H9 (cell line): Measurements from ENCODE around the gene C1orf21. TPM values are rescaled to one million over a fixed set of nuclear protein-coding genes. Genes with fewer than 3 reads are reported as not detected.

Source experiments
- DNase-seq: peaks from one replicate; pipeline ENCODE4 v3.0.0-alpha.2; 2017
- H2AFZ ChIP-seq: one replicate; pipeline ENCODE4 v1.6.1; 2013; ENCODE audit warnings: mild to moderate bottlenecking, low read length, control low read depth, moderate library complexity
- H2AK5ac ChIP-seq: 2 replicates; pipeline ENCODE4 v1.6.1; 2013; ENCODE audit warnings: low read length, control low read depth, mixed read lengths; ENCODE audit not compliant: insufficient read length
- H2BK120ac ChIP-seq: one replicate; pipeline ENCODE4 v1.6.1; 2013; ENCODE audit warnings: low read depth, mild to moderate bottlenecking, low read length, control low read depth, inconsistent platforms; ENCODE audit not compliant: poor library complexity, severe bottlenecking
- H2BK12ac ChIP-seq: 2 replicates; pipeline ENCODE4 v1.6.1; 2013; ENCODE audit warnings: low read length, control low read depth, mixed read lengths, low read depth; ENCODE audit not compliant: insufficient read length
- H2BK15ac ChIP-seq: 2 replicates; pipeline ENCODE4 v1.6.1; 2013; ENCODE audit warnings: low read depth, low read length, control low read depth
- H2BK20ac ChIP-seq: one replicate; pipeline ENCODE4 v1.6.1; 2013; ENCODE audit warnings: low read depth, mild to moderate bottlenecking, low read length, control low read depth, inconsistent platforms; ENCODE audit not compliant: poor library complexity, severe bottlenecking
- H2BK5ac ChIP-seq: 2 replicates; pipeline ENCODE4 v1.6.1; 2013; ENCODE audit warnings: low read length, control low read depth, mixed read lengths; ENCODE audit not compliant: insufficient read length
- H3K14ac ChIP-seq: 2 replicates; pipeline ENCODE4 v1.6.1; 2013; ENCODE audit warnings: low read length, control low read depth; ENCODE audit not compliant: insufficient read depth
- H3K18ac ChIP-seq: 2 replicates; pipeline ENCODE4 v1.6.1; 2013; ENCODE audit warnings: low read depth, mild to moderate bottlenecking, mixed read lengths, low read length, control low read depth; ENCODE audit not compliant: insufficient read length
- H3K23ac ChIP-seq: 2 replicates; pipeline ENCODE4 v1.6.1; 2013; ENCODE audit warnings: low read length, control low read depth, mixed read lengths, low read depth; ENCODE audit not compliant: insufficient read length
- H3K23me2 ChIP-seq: 2 replicates; pipeline ENCODE4 v1.6.1; 2013; ENCODE audit warnings: low read depth, mild to moderate bottlenecking, mixed read lengths, low read length, control low read depth; ENCODE audit not compliant: insufficient read length, poor library complexity, severe bottlenecking
- H3K27ac ChIP-seq: 2 replicates; pipeline ENCODE4 v1.5.1; 2013; ENCODE audit warnings: low read length, control low read depth, mixed read lengths, low read depth; ENCODE audit not compliant: insufficient read length
- H3K27me3 ChIP-seq: 2 replicates; pipeline ENCODE4 v1.6.1; 2013; ENCODE audit warnings: low read length, control low read depth, inconsistent platforms; ENCODE audit not compliant: insufficient read depth
- H3K4ac ChIP-seq: 2 replicates; pipeline ENCODE4 v1.6.1; 2013; ENCODE audit warnings: low read depth, mild to moderate bottlenecking, control low read depth, inconsistent platforms, low read length, moderate library complexity
- H3K4me1 ChIP-seq: 2 replicates; pipeline ENCODE4 v1.6.1; 2013; ENCODE audit warnings: low read length, control low read depth, inconsistent platforms; ENCODE audit not compliant: insufficient read depth
- H3K4me2 ChIP-seq: 2 replicates; pipeline ENCODE4 v1.6.1; 2013; ENCODE audit warnings: low read length, control low read depth, mixed read lengths; ENCODE audit not compliant: insufficient read length, insufficient read depth
- H3K56ac ChIP-seq: 2 replicates; pipeline ENCODE4 v1.6.1; 2013; ENCODE audit warnings: low read depth, mild to moderate bottlenecking, mixed read lengths, low read length, control low read depth; ENCODE audit not compliant: insufficient read length
- H3K79me1 ChIP-seq: 2 replicates; pipeline ENCODE4 v1.6.1; 2013; ENCODE audit warnings: low read depth, mild to moderate bottlenecking, moderate library complexity, low read length, control low read depth, inconsistent platforms; ENCODE audit not compliant: insufficient read depth, poor library complexity, severe bottlenecking
- H3K79me2 ChIP-seq: 2 replicates; pipeline ENCODE4 v1.6.1; 2013; ENCODE audit warnings: low read length, control low read depth, inconsistent platforms; ENCODE audit not compliant: insufficient read depth
- H3K9ac ChIP-seq: 2 replicates; pipeline ENCODE4 v1.6.1; 2013; ENCODE audit warnings: low read length, control low read depth, mixed read lengths; ENCODE audit not compliant: insufficient read length; ENCODE audit errors: extremely low read depth
- H3K9me3 ChIP-seq: one replicate; pipeline ENCODE4 v1.6.1; 2013; ENCODE audit warnings: low read depth, low read length, inconsistent platforms; ENCODE audit not compliant: control insufficient read depth
- H3T11ph ChIP-seq: one replicate; pipeline ENCODE4 v1.6.1; 2013; ENCODE audit warnings: mild to moderate bottlenecking, low read length, control low read depth, inconsistent platforms
- H4K20me1 ChIP-seq: one replicate; pipeline ENCODE4 v1.6.1; 2013; ENCODE audit not compliant: control insufficient read depth, insufficient read length, insufficient read depth
- H4K5ac ChIP-seq: 2 replicates; pipeline ENCODE4 v1.6.1; 2013; ENCODE audit warnings: low read depth, mild to moderate bottlenecking, mixed read lengths, low read length, control low read depth; ENCODE audit not compliant: insufficient read length
- H4K8ac ChIP-seq: replicated peaks from 2 replicates; pipeline ENCODE4 v1.6.1; 2013; ENCODE audit warnings: low read length, control low read depth, mixed read lengths, low read depth; ENCODE audit not compliant: insufficient read length
- H4K91ac ChIP-seq: 2 replicates; pipeline ENCODE4 v1.6.1; 2013; ENCODE audit warnings: low read depth, mild to moderate bottlenecking, moderate library complexity, mixed read lengths, low read length, control low read depth; ENCODE audit not compliant: insufficient read length
- H3K27ac Mint-ChIP-seq, 3 experiments: 2 replicates in 2 of 3; 3 replicates in 1 of 3; pipeline ENCODE4 v1.8.0; 2020 to 2021; ENCODE audit warnings: mixed read lengths in 3 of 3, mild to moderate bottlenecking in 1 of 3, moderate library complexity in 1 of 3
- H3K27me3 Mint-ChIP-seq: 2 replicates; pipeline ENCODE4 v1.8.0; 2021; ENCODE audit warnings: low read depth, mild to moderate bottlenecking, moderate library complexity, mixed read lengths
- H3K36me3 Mint-ChIP-seq, 3 experiments: 2 replicates in 2 of 3; 3 replicates in 1 of 3; pipeline ENCODE4 v1.8.0; 2020 to 2021; ENCODE audit warnings: low read depth in 3 of 3, mixed read lengths in 3 of 3; ENCODE audit not compliant: insufficient read depth in 1 of 3
- H3K4me1 Mint-ChIP-seq, 2 experiments: 2 replicates each; pipeline ENCODE4 v1.8.0; 2020; ENCODE audit warnings: mixed read lengths in 2 of 2
- H3K4me3 Mint-ChIP-seq, 2 experiments: 2 replicates in 1 of 2; 3 replicates in 1 of 2; pipeline ENCODE4 v1.8.0; 2020 to 2021; ENCODE audit warnings: mild to moderate bottlenecking in 2 of 2, mixed read lengths in 2 of 2, moderate library complexity in 1 of 2
- H3K9me3 Mint-ChIP-seq, 2 experiments: 2 replicates in 1 of 2; 3 replicates in 1 of 2; pipeline ENCODE4 v1.8.0; 2020; ENCODE audit warnings: mild to moderate bottlenecking in 2 of 2, mixed read lengths in 2 of 2, moderate library complexity in 1 of 2
- CTCF ChIP-seq: fragments of 200-600 bp; sonication (generic); conservative IDR thresholded peaks from 3 replicates; pipeline ENCODE4 v1.8.0; 2021; ENCODE audit warnings: antibody characterized with exemption, mild to moderate bottlenecking
- WGBS: extraction: QIAGEN DNeasy Blood & Tissue Kit; methylation state at CpG from one replicate; pipeline ENCODE4 v1.1.7; 2013; ENCODE audit warnings: missing lambda C conversion rate, low lambda C conversion rate, mixed read lengths; ENCODE audit not compliant: insufficient read length; ENCODE audit errors: extremely low coverage; 5-methylcytosine and 5-hydroxymethylcytosine counted together
- total RNA-seq: library from RNA; stranded (reverse); gene quantifications from 2 replicates; pipeline ENCODE4 v1.2.1, GENCODE V29; 2021

Gene C1orf21
- total RNA-seq, 1 experiment from 2014 or later: 36.0 TPM

GRCh38 chr1:184456189-184456588 is 69.4 kb downstream of the C1orf21 start:
- Histone ChIP-seq H3K27ac (no peak overlapping the region), H3K27me3 (no peaks in the 10 kb centered on the region), H3K18ac (no peak overlapping the region), H3K79me1 (no peaks in the 10 kb centered on the region), H2AFZ (no peak overlapping the region), H3K9ac (no peak overlapping the region), H2BK15ac (no peak overlapping the region), H3K9me3 (no peaks in the 10 kb centered on the region), H3K23ac (no peak overlapping the region), H3K79me2 (no peaks in the 10 kb centered on the region), H3K23me2 (no peaks in the 10 kb centered on the region), H3K56ac (no peak overlapping the region), H3K4me1 (peaks cover 6% of the 10 kb centered on the region; the same call in 1 of the 2 replicates), H2BK5ac (no peak overlapping the region), H2BK20ac (no peak overlapping the region), H3K4me2 (no peak overlapping the region), H4K8ac (no peak overlapping the region), H2BK12ac (no peak overlapping the region), H2BK120ac (no peak overlapping the region), H4K5ac (no peak overlapping the region), H2AK5ac (no peak overlapping the region), H3K4ac (no peak overlapping the region), H3T11ph (no peak overlapping the region), H4K91ac (no peak overlapping the region), H4K20me1 (no peaks in the 10 kb centered on the region), H3K14ac (no peak overlapping the region)
- WGBS: no CpG with 5 or more reads among the region's 3 CpGs
- Mint-ChIP-seq H3K27ac (no peak overlapping the region), H3K4me3 (no peak overlapping the region), H3K36me3 (peaks cover 5 to 9% (median 5%) of the 10 kb centered on the region in 3 experiments; a peak in 6 of 7 replicates), H3K4me1 (peaks cover 63 to 85% of the 10 kb centered on the region in 2 experiments), H3K9me3 (peaks cover 0 to 6% of the 10 kb centered on the region in 2 experiments; a peak in 3 of 5 replicates), H3K27me3 (no peaks in the 10 kb centered on the region)
- no peak for TF ChIP-seq CTCF
- no peak for DNase-seq
